Activated T-helper 17 cell treated with anti-CD3 and anti-CD28 coated beads, Interleukin-2, amount 50 U/mL, for 72 hours (primary cell): ENCODE data around the gene SPPL2B. TPM values are rescaled to one million over a fixed set of nuclear protein-coding genes. Genes with fewer than 3 reads are reported as not detected.

Experiments
- ATAC-seq: fragments of 150-1000 bp; cut with Tn5 transposase; replicated peaks from 2 replicates; pipeline ENCODE4 v1.10.0; 2021; ENCODE audit warnings: mild to moderate bottlenecking, moderate library complexity
- H3K27ac Mint-ChIP-seq: one replicate; pipeline ENCODE4 v1.8.0; 2022; ENCODE audit warnings: mixed read lengths
- H3K27me3 Mint-ChIP-seq: one replicate; pipeline ENCODE4 v1.8.0; 2022; ENCODE audit warnings: mixed read lengths
- H3K36me3 Mint-ChIP-seq: one replicate; pipeline ENCODE4 v1.8.0; 2022; ENCODE audit warnings: low read depth, mild to moderate bottlenecking, mixed read lengths
- H3K4me1 Mint-ChIP-seq: one replicate; pipeline ENCODE4 v1.8.0; 2022; ENCODE audit warnings: mixed read lengths
- H3K4me3 Mint-ChIP-seq: one replicate; pipeline ENCODE4 v1.8.0; 2022; ENCODE audit warnings: mild to moderate bottlenecking, mixed read lengths
- H3K9me3 Mint-ChIP-seq: one replicate; pipeline ENCODE4 v1.8.0; 2022; ENCODE audit warnings: mixed read lengths
- total RNA-seq, 2 donors: library from RNA; stranded (reverse); gene quantifications; one replicate each; pipeline ENCODE4 v1.2.3, GENCODE V29; 2022

Gene SPPL2B
- total RNA-seq, 2 donors from 2014 or later: 23.7 to 46.5 TPM

GRCh38 chr19:2334986-2335846 lies 6.7 kb downstream of the SPPL2B start:
- Mint-ChIP-seq H3K4me1 (peaks cover 14% of the 10 kb centered on the region), H3K27me3 (no peaks in the 10 kb centered on the region), H3K4me3 (no peak overlapping the region), H3K27ac (no peak overlapping the region), H3K9me3 (peaks cover 7% of the 10 kb centered on the region), H3K36me3 (no peaks in the 10 kb centered on the region)
- ATAC-seq: no peak

GRCh38 chr19:2335848-2336247 lies 7.4 kb downstream of the SPPL2B start:
- ATAC-seq: no peak
- Mint-ChIP-seq H3K9me3 (peaks cover 7% of the 10 kb centered on the region), H3K27ac (no peak overlapping the region), H3K4me3 (no peak overlapping the region), H3K36me3 (no peaks in the 10 kb centered on the region), H3K27me3 (no peaks in the 10 kb centered on the region), H3K4me1 (peaks cover 11% of the 10 kb centered on the region)

- Mint-ChIP-seq H3K9me3 (peaks cover 7% of the 10 kb centered on the region), H3K4me1 (peaks cover 11% of the 10 kb centered on the region), H3K27me3 (no peaks in the 10 kb centered on the region), H3K36me3 (no peaks in the 10 kb centered on the region), H3K4me3 (no peak overlapping the region), H3K27ac (no peak overlapping the region)
- no peak for ATAC-seq
Observed at GRCh38 chr19:2336528-2337328, 8.2 kb downstream of the SPPL2B start.

GRCh38 chr19:2337329-2337707 lies 8.8 kb downstream of the SPPL2B start:
- Mint-ChIP-seq H3K27me3 (no peaks in the 10 kb centered on the region), H3K36me3 (no peaks in the 10 kb centered on the region), H3K4me1 (peaks cover 11% of the 10 kb centered on the region), H3K27ac (no peak overlapping the region), H3K4me3 (no peak overlapping the region), H3K9me3 (peaks cover 7% of the 10 kb centered on the region)
- no peak for ATAC-seq

- Mint-ChIP-seq H3K4me3 (no peak overlapping the region), H3K27me3 (no peaks in the 10 kb centered on the region), H3K27ac (no peak overlapping the region), H3K9me3 (peaks cover 7% of the 10 kb centered on the region), H3K36me3 (no peaks in the 10 kb centered on the region), H3K4me1 (peaks cover 11% of the 10 kb centered on the region)
- no peak for ATAC-seq
Observed at GRCh38 chr19:2338055-2338615, 9.7 kb downstream of the SPPL2B start.

GRCh38 chr19:2338751-2339643 lies 10.5 kb downstream of the SPPL2B start:
- ATAC-seq: no peak
- Mint-ChIP-seq H3K9me3 (peaks cover 7% of the 10 kb centered on the region), H3K27me3 (no peaks in the 10 kb centered on the region), H3K4me3 (no peak overlapping the region), H3K4me1 (peaks cover 11% of the 10 kb centered on the region), H3K27ac (no peak overlapping the region), H3K36me3 (no peaks in the 10 kb centered on the region)

GRCh38 chr19:2339644-2340310 lies 11.3 kb downstream of the SPPL2B start:
- H3K27me3 Mint-ChIP-seq: no peaks in the 10 kb centered on the region
- no peak overlapping the region for H3K27ac Mint-ChIP-seq
- no peak overlapping the region for H3K4me3 Mint-ChIP-seq
- no peaks in the 10 kb centered on the region for H3K36me3 Mint-ChIP-seq
- H3K9me3 Mint-ChIP-seq: peaks cover 7% of the 10 kb centered on the region
- ATAC-seq: no peak
- peaks cover 11% of the 10 kb centered on the region for H3K4me1 Mint-ChIP-seq

- Mint-ChIP-seq H3K36me3 (no peaks in the 10 kb centered on the region), H3K4me3 (no peak overlapping the region), H3K27ac (no peak overlapping the region), H3K4me1 (peaks cover 9% of the 10 kb centered on the region), H3K9me3 (peaks cover 6% of the 10 kb centered on the region), H3K27me3 (no peaks in the 10 kb centered on the region)
- ATAC-seq: no peak
Observed at GRCh38 chr19:2340496-2341243, 12.2 kb downstream of the SPPL2B start.

- Mint-ChIP-seq H3K4me1 (peaks cover 3% of the 10 kb centered on the region), H3K36me3 (no peaks in the 10 kb centered on the region), H3K4me3 (no peak overlapping the region), H3K27me3 (no peaks in the 10 kb centered on the region), H3K27ac (no peak overlapping the region), H3K9me3 (no peaks in the 10 kb centered on the region)
- ATAC-seq: no peak
Observed at GRCh38 chr19:2341244-2341751, 12.8 kb downstream of the SPPL2B start.

GRCh38 chr19:2341982-2342381 lies 13.5 kb downstream of the SPPL2B start:
- H3K4me1 Mint-ChIP-seq: no peaks in the 10 kb centered on the region
- H3K9me3 Mint-ChIP-seq: no peaks in the 10 kb centered on the region

GRCh38 chr19:2342656-2343288 lies 14.3 kb downstream of the SPPL2B start:
- no peaks in the 10 kb centered on the region for H3K27me3 Mint-ChIP-seq
- no peak overlapping the region for H3K4me3 Mint-ChIP-seq
- H3K27ac Mint-ChIP-seq: no peak overlapping the region
- ATAC-seq: no peak
- no peaks in the 10 kb centered on the region for H3K36me3 Mint-ChIP-seq
- no peaks in the 10 kb centered on the region for H3K9me3 Mint-ChIP-seq
- no peaks in the 10 kb centered on the region for H3K4me1 Mint-ChIP-seq

More at GRCh38 chr19:2341982-2342381, 13.5 kb downstream of the SPPL2B start:
- Mint-ChIP-seq H3K27me3 (no peaks in the 10 kb centered on the region), H3K27ac (no peak overlapping the region), H3K4me3 (no peak overlapping the region), H3K36me3 (no peaks in the 10 kb centered on the region)
- no peak for ATAC-seq

- no peak for ATAC-seq
- no peaks in the 10 kb centered on the region for H3K9me3 Mint-ChIP-seq
- no peaks in the 10 kb centered on the region for H3K4me1 Mint-ChIP-seq
- H3K27ac Mint-ChIP-seq: no peak overlapping the region
- no peaks in the 10 kb centered on the region for H3K27me3 Mint-ChIP-seq
- H3K4me3 Mint-ChIP-seq: no peak overlapping the region
- H3K36me3 Mint-ChIP-seq: no peaks in the 10 kb centered on the region
Observed at GRCh38 chr19:2343289-2343982, 15.0 kb downstream of the SPPL2B start.
